ENCODE measurements around the gene PCCA.
A peak's percentile ranks its signal among the peaks of the same experiment; 100 is the strongest.

DNA sequence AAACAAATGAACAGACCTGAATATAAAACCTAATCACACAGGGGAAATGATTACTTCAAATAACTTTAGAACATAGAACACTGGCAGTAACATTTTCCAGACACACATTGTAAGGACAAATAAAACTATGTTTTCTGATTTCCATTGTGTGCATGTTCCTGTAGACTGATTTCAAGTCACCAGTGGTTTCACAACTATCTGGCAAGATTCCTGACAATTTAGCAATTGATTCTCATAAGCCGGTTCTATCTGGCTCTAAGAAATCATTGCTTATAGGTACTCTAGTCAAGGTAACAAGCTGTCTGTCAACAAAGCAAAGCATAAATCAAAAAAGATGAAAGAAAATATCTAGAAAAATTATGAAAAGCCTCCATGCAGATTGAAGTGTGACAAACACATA lies 19.6 kb upstream of the PCCA start:
- no peak for TF ChIP-seq GABPA (IDR thresholded peaks at IDR 0.05 in 1 of 2, conservative IDR thresholded peaks at IDR 0.05 in 1 of 2)
- TF ChIP-seq, protein P1, sequence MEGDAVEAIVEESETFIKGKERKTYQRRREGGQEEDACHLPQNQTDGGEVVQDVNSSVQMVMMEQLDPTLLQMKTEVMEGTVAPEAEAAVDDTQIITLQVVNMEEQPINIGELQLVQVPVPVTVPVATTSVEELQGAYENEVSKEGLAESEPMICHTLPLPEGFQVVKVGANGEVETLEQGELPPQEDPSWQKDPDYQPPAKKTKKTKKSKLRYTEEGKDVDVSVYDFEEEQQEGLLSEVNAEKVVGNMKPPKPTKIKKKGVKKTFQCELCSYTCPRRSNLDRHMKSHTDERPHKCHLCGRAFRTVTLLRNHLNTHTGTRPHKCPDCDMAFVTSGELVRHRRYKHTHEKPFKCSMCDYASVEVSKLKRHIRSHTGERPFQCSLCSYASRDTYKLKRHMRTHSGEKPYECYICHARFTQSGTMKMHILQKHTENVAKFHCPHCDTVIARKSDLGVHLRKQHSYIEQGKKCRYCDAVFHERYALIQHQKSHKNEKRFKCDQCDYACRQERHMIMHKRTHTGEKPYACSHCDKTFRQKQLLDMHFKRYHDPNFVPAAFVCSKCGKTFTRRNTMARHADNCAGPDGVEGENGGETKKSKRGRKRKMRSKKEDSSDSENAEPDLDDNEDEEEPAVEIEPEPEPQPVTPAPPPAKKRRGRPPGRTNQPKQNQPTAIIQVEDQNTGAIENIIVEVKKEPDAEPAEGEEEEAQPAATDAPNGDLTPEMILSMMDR (IDR thresholded peaks at IDR 0.05; ENCODE audit: low read depth, low read length, missing input control): no peak
- peak; percentile 47 to 78 for TF ChIP-seq JUND (IDR thresholded peaks at IDR 0.05)
- TF ChIP-seq, protein P2, sequence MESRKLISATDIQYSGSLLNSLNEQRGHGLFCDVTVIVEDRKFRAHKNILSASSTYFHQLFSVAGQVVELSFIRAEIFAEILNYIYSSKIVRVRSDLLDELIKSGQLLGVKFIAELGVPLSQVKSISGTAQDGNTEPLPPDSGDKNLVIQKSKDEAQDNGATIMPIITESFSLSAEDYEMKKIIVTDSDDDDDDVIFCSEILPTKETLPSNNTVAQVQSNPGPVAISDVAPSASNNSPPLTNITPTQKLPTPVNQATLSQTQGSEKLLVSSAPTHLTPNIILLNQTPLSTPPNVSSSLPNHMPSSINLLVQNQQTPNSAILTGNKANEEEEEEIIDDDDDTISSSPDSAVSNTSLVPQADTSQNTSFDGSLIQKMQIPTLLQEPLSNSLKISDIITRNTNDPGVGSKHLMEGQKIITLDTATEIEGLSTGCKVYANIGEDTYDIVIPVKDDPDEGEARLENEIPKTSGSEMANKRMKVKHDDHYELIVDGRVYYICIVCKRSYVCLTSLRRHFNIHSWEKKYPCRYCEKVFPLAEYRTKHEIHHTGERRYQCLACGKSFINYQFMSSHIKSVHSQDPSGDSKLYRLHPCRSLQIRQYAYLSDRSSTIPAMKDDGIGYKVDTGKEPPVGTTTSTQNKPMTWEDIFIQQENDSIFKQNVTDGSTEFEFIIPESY (IDR thresholded peaks at IDR 0.05): peak; percentile 44
- peak in 1 of 2 donors; percentile 49 for TF ChIP-seq EGR1 (IDR thresholded peaks at IDR 0.05; ENCODE audit: low read depth in 2 of 2)
- TF ChIP-seq TAF1 (conservative IDR thresholded peaks at IDR 0.05): no peak
- TF ChIP-seq, protein P3, sequence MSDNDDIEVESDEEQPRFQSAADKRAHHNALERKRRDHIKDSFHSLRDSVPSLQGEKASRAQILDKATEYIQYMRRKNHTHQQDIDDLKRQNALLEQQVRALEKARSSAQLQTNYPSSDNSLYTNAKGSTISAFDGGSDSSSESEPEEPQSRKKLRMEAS (IDR thresholded peaks at IDR 0.05): peak; percentile 53
- TF ChIP-seq, protein P4, sequence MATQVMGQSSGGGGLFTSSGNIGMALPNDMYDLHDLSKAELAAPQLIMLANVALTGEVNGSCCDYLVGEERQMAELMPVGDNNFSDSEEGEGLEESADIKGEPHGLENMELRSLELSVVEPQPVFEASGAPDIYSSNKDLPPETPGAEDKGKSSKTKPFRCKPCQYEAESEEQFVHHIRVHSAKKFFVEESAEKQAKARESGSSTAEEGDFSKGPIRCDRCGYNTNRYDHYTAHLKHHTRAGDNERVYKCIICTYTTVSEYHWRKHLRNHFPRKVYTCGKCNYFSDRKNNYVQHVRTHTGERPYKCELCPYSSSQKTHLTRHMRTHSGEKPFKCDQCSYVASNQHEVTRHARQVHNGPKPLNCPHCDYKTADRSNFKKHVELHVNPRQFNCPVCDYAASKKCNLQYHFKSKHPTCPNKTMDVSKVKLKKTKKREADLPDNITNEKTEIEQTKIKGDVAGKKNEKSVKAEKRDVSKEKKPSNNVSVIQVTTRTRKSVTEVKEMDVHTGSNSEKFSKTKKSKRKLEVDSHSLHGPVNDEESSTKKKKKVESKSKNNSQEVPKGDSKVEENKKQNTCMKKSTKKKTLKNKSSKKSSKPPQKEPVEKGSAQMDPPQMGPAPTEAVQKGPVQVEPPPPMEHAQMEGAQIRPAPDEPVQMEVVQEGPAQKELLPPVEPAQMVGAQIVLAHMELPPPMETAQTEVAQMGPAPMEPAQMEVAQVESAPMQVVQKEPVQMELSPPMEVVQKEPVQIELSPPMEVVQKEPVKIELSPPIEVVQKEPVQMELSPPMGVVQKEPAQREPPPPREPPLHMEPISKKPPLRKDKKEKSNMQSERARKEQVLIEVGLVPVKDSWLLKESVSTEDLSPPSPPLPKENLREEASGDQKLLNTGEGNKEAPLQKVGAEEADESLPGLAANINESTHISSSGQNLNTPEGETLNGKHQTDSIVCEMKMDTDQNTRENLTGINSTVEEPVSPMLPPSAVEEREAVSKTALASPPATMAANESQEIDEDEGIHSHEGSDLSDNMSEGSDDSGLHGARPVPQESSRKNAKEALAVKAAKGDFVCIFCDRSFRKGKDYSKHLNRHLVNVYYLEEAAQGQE (IDR thresholded peaks at IDR 0.05): peak; percentile 45

Data from liver (tissue), 3 donors.